ENCODE results near the gene IQGAP2.

DNA sequence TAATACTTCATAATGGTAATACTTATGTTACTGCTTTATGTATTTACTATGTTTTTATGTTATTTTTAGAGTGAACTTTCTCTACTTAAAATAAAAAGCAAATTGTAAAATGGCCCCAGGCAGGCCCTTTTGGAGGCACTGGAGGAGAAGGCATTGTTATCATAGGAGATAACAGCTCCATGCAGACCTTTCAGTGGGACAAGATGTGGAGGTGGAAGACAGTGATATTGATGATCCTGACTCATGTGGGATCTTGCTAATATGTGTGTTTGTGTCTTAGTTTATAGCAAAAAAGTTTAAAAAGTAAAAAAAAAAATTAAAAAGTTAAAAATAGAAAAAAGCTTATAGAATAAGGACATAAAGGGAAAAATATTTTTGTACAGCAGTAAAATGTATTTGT, 74.5 kb downstream of the IQGAP2 start:
- no peak for TF ChIP-seq EZH2 (IDR thresholded peaks at IDR 0.05)
- TF ChIP-seq POLR2AphosphoS5 (IDR thresholded peaks at IDR 0.05; ENCODE audit: borderline replicate concordance, low read depth, low read length): no peak
- no peak for TF ChIP-seq FOXP2 (optimal IDR thresholded peaks at IDR 0.05; ENCODE audit: control extremely low read depth, extremely low read length, insufficient read depth)
